ENCODE results near the gene AQP1. TPM values are rescaled to one million over a fixed set of nuclear protein-coding genes. Genes with fewer than 3 reads are reported as not detected.
A peak's percentile ranks its signal among the peaks of the same experiment; 100 is the strongest.

The AQP1 gene
- total and polyA plus RNA-seq, 3 donors from 2014 or later = 15.2 to 55.8 (median 28.1) TPM

- no peaks in the 10 kb centered on the region for H3K4me1 ChIP-seq
- peak overlapping the region in 1 of 2 donors; percentile 29 for H3K4me3 ChIP-seq
- no peaks in the 10 kb centered on the region for H3K9me3 ChIP-seq
- DNase-seq = peak; percentile 93
- no peak overlapping the region for H3K27ac ChIP-seq
- H3K36me3 ChIP-seq (ENCODE audit: low read depth, missing control alignments) = no peaks in the 10 kb centered on the region
- TF ChIP-seq POLR2A (IDR thresholded peaks at IDR 0.05) = no peak
- TF ChIP-seq, protein P1, sequence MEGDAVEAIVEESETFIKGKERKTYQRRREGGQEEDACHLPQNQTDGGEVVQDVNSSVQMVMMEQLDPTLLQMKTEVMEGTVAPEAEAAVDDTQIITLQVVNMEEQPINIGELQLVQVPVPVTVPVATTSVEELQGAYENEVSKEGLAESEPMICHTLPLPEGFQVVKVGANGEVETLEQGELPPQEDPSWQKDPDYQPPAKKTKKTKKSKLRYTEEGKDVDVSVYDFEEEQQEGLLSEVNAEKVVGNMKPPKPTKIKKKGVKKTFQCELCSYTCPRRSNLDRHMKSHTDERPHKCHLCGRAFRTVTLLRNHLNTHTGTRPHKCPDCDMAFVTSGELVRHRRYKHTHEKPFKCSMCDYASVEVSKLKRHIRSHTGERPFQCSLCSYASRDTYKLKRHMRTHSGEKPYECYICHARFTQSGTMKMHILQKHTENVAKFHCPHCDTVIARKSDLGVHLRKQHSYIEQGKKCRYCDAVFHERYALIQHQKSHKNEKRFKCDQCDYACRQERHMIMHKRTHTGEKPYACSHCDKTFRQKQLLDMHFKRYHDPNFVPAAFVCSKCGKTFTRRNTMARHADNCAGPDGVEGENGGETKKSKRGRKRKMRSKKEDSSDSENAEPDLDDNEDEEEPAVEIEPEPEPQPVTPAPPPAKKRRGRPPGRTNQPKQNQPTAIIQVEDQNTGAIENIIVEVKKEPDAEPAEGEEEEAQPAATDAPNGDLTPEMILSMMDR (IDR thresholded peaks at IDR 0.05) = peak; percentile 86 to 99 (median 90)
- no peaks in the 10 kb centered on the region for H3K27me3 ChIP-seq
- WGBS, 2 donors = 6 to 12% methylated on average over 15 to 21 of the region's 25 CpGs
- intact Hi-C loops (cut with DNase I; ENCODE audit: low total_unique reads) = no loop called here
These were observed 27.0 kb downstream of the AQP1 start for GRCh38 chr7:30938435-30939316.

GRCh38 chr7:30941582-30942323, 30.1 kb downstream of the AQP1 start:
- Histone ChIP-seq H3K27ac (no peak overlapping the region), H3K27me3 (no peaks in the 10 kb centered on the region), H3K4me3 (no peak overlapping the region), H3K4me1 (no peaks in the 10 kb centered on the region), H3K36me3 (ENCODE audit: low read depth, missing control alignments) (no peaks in the 10 kb centered on the region), H3K9me3 (no peaks in the 10 kb centered on the region)
- no peak for DNase-seq
- intact Hi-C loops (cut with DNase I; ENCODE audit: low total_unique reads) = no loop called here
- WGBS, 2 donors = 71 to 76% methylated on average over 8 of the region's 8 CpGs
- TF ChIP-seq POLR2A (IDR thresholded peaks at IDR 0.05) = no peak
- TF ChIP-seq, protein P1 (IDR thresholded peaks at IDR 0.05) = no peak

GRCh38 chr7:30950197-30950596, 38.5 kb downstream of the AQP1 start:
- Histone ChIP-seq H3K36me3 (ENCODE audit: low read depth, missing control alignments) (no peaks in the 10 kb centered on the region), H3K9me3 (no peaks in the 10 kb centered on the region), H3K4me3 (no peak overlapping the region), H3K27me3 (no peaks in the 10 kb centered on the region), H3K4me1 (no peaks in the 10 kb centered on the region), H3K27ac (no peak overlapping the region)
- TF ChIP-seq, protein P1 (IDR thresholded peaks at IDR 0.05) = no peak
- TF ChIP-seq POLR2A (IDR thresholded peaks at IDR 0.05) = no peak
- intact Hi-C loops (cut with DNase I; ENCODE audit: low total_unique reads) = no loop called here
- DNase-seq = no peak

DNA sequence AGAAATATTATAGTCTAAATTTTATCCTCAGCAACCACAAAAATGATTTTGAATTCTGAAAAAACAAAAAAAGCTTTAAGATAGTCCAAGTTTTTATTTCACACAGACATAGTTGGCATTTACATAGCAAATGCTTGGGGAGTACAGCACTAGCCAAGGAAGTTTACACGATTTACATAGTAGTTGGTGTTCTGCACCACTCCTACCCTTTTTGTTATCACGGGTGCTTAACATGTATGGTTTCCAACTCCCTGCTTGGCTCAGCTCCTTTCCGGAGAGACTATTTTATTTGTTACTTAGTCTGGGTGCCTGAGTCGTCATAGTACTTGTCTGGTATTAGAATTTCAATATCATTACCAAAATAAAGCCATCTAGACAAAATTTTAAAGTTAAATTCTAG, 43.3 kb downstream of the AQP1 start:
- H3K4me1 ChIP-seq = no peaks in the 10 kb centered on the region
- 61 to 70% methylated on average over 4 of the region's 4 CpGs for WGBS, 2 donors
- DNase-seq = no peak
- H3K27me3 ChIP-seq = no peaks in the 10 kb centered on the region
- no peak overlapping the region for H3K4me3 ChIP-seq
- H3K27ac ChIP-seq = no peak overlapping the region
- no peaks in the 10 kb centered on the region for H3K9me3 ChIP-seq
- no peaks in the 10 kb centered on the region for H3K36me3 ChIP-seq (ENCODE audit: low read depth, missing control alignments)
- TF ChIP-seq POLR2A (IDR thresholded peaks at IDR 0.05) = no peak
- TF ChIP-seq, protein P1 (IDR thresholded peaks at IDR 0.05) = no peak
- intact Hi-C loops (cut with DNase I; ENCODE audit: low total_unique reads) = no loop called here

Data from testis (tissue), 3 donors.